H9 (cell line): Measurements from ENCODE around the gene CABCOCO1. TPM values are rescaled to one million over a fixed set of nuclear protein-coding genes. Genes with fewer than 3 reads are reported as not detected.

Experiments
- DNase-seq: peaks from one replicate; pipeline ENCODE4 v3.0.0-alpha.2; 2017
- H2AFZ ChIP-seq: one replicate; pipeline ENCODE4 v1.6.1; 2013; ENCODE audit warnings: mild to moderate bottlenecking, low read length, control low read depth, moderate library complexity
- H2AK5ac ChIP-seq: 2 replicates; pipeline ENCODE4 v1.6.1; 2013; ENCODE audit warnings: low read length, control low read depth, mixed read lengths; ENCODE audit not compliant: insufficient read length
- H2BK120ac ChIP-seq: one replicate; pipeline ENCODE4 v1.6.1; 2013; ENCODE audit warnings: low read depth, mild to moderate bottlenecking, low read length, control low read depth, inconsistent platforms; ENCODE audit not compliant: poor library complexity, severe bottlenecking
- H2BK12ac ChIP-seq: 2 replicates; pipeline ENCODE4 v1.6.1; 2013; ENCODE audit warnings: low read length, control low read depth, mixed read lengths, low read depth; ENCODE audit not compliant: insufficient read length
- H2BK15ac ChIP-seq: 2 replicates; pipeline ENCODE4 v1.6.1; 2013; ENCODE audit warnings: low read depth, low read length, control low read depth
- H2BK20ac ChIP-seq: one replicate; pipeline ENCODE4 v1.6.1; 2013; ENCODE audit warnings: low read depth, mild to moderate bottlenecking, low read length, control low read depth, inconsistent platforms; ENCODE audit not compliant: poor library complexity, severe bottlenecking
- H2BK5ac ChIP-seq: 2 replicates; pipeline ENCODE4 v1.6.1; 2013; ENCODE audit warnings: low read length, control low read depth, mixed read lengths; ENCODE audit not compliant: insufficient read length
- H3K14ac ChIP-seq: 2 replicates; pipeline ENCODE4 v1.6.1; 2013; ENCODE audit warnings: low read length, control low read depth; ENCODE audit not compliant: insufficient read depth
- H3K18ac ChIP-seq: 2 replicates; pipeline ENCODE4 v1.6.1; 2013; ENCODE audit warnings: low read depth, mild to moderate bottlenecking, mixed read lengths, low read length, control low read depth; ENCODE audit not compliant: insufficient read length
- H3K23ac ChIP-seq: 2 replicates; pipeline ENCODE4 v1.6.1; 2013; ENCODE audit warnings: low read length, control low read depth, mixed read lengths, low read depth; ENCODE audit not compliant: insufficient read length
- H3K23me2 ChIP-seq: 2 replicates; pipeline ENCODE4 v1.6.1; 2013; ENCODE audit warnings: low read depth, mild to moderate bottlenecking, mixed read lengths, low read length, control low read depth; ENCODE audit not compliant: insufficient read length, poor library complexity, severe bottlenecking
- H3K27ac ChIP-seq: 2 replicates; pipeline ENCODE4 v1.5.1; 2013; ENCODE audit warnings: low read length, control low read depth, mixed read lengths, low read depth; ENCODE audit not compliant: insufficient read length
- H3K27me3 ChIP-seq: 2 replicates; pipeline ENCODE4 v1.6.1; 2013; ENCODE audit warnings: low read length, control low read depth, inconsistent platforms; ENCODE audit not compliant: insufficient read depth
- H3K4ac ChIP-seq: 2 replicates; pipeline ENCODE4 v1.6.1; 2013; ENCODE audit warnings: low read depth, mild to moderate bottlenecking, control low read depth, inconsistent platforms, low read length, moderate library complexity
- H3K4me1 ChIP-seq: 2 replicates; pipeline ENCODE4 v1.6.1; 2013; ENCODE audit warnings: low read length, control low read depth, inconsistent platforms; ENCODE audit not compliant: insufficient read depth
- H3K4me2 ChIP-seq: 2 replicates; pipeline ENCODE4 v1.6.1; 2013; ENCODE audit warnings: low read length, control low read depth, mixed read lengths; ENCODE audit not compliant: insufficient read length, insufficient read depth
- H3K56ac ChIP-seq: 2 replicates; pipeline ENCODE4 v1.6.1; 2013; ENCODE audit warnings: low read depth, mild to moderate bottlenecking, mixed read lengths, low read length, control low read depth; ENCODE audit not compliant: insufficient read length
- H3K79me1 ChIP-seq: 2 replicates; pipeline ENCODE4 v1.6.1; 2013; ENCODE audit warnings: low read depth, mild to moderate bottlenecking, moderate library complexity, low read length, control low read depth, inconsistent platforms; ENCODE audit not compliant: insufficient read depth, poor library complexity, severe bottlenecking
- H3K79me2 ChIP-seq: 2 replicates; pipeline ENCODE4 v1.6.1; 2013; ENCODE audit warnings: low read length, control low read depth, inconsistent platforms; ENCODE audit not compliant: insufficient read depth
- H3K9ac ChIP-seq: 2 replicates; pipeline ENCODE4 v1.6.1; 2013; ENCODE audit warnings: low read length, control low read depth, mixed read lengths; ENCODE audit not compliant: insufficient read length; ENCODE audit errors: extremely low read depth
- H3K9me3 ChIP-seq: one replicate; pipeline ENCODE4 v1.6.1; 2013; ENCODE audit warnings: low read depth, low read length, inconsistent platforms; ENCODE audit not compliant: control insufficient read depth
- H3T11ph ChIP-seq: one replicate; pipeline ENCODE4 v1.6.1; 2013; ENCODE audit warnings: mild to moderate bottlenecking, low read length, control low read depth, inconsistent platforms
- H4K20me1 ChIP-seq: one replicate; pipeline ENCODE4 v1.6.1; 2013; ENCODE audit not compliant: control insufficient read depth, insufficient read length, insufficient read depth
- H4K5ac ChIP-seq: 2 replicates; pipeline ENCODE4 v1.6.1; 2013; ENCODE audit warnings: low read depth, mild to moderate bottlenecking, mixed read lengths, low read length, control low read depth; ENCODE audit not compliant: insufficient read length
- H4K8ac ChIP-seq: replicated peaks from 2 replicates; pipeline ENCODE4 v1.6.1; 2013; ENCODE audit warnings: low read length, control low read depth, mixed read lengths, low read depth; ENCODE audit not compliant: insufficient read length
- H4K91ac ChIP-seq: 2 replicates; pipeline ENCODE4 v1.6.1; 2013; ENCODE audit warnings: low read depth, mild to moderate bottlenecking, moderate library complexity, mixed read lengths, low read length, control low read depth; ENCODE audit not compliant: insufficient read length
- H3K27ac Mint-ChIP-seq, 3 experiments: 2 replicates in 2 of 3; 3 replicates in 1 of 3; pipeline ENCODE4 v1.8.0; 2020 to 2021; ENCODE audit warnings: mixed read lengths in 3 of 3, mild to moderate bottlenecking in 1 of 3, moderate library complexity in 1 of 3
- H3K27me3 Mint-ChIP-seq: 2 replicates; pipeline ENCODE4 v1.8.0; 2021; ENCODE audit warnings: low read depth, mild to moderate bottlenecking, moderate library complexity, mixed read lengths
- H3K36me3 Mint-ChIP-seq, 3 experiments: 2 replicates in 2 of 3; 3 replicates in 1 of 3; pipeline ENCODE4 v1.8.0; 2020 to 2021; ENCODE audit warnings: low read depth in 3 of 3, mixed read lengths in 3 of 3; ENCODE audit not compliant: insufficient read depth in 1 of 3
- H3K4me1 Mint-ChIP-seq, 2 experiments: 2 replicates each; pipeline ENCODE4 v1.8.0; 2020; ENCODE audit warnings: mixed read lengths in 2 of 2
- H3K4me3 Mint-ChIP-seq, 2 experiments: 2 replicates in 1 of 2; 3 replicates in 1 of 2; pipeline ENCODE4 v1.8.0; 2020 to 2021; ENCODE audit warnings: mild to moderate bottlenecking in 2 of 2, mixed read lengths in 2 of 2, moderate library complexity in 1 of 2
- H3K9me3 Mint-ChIP-seq, 2 experiments: 2 replicates in 1 of 2; 3 replicates in 1 of 2; pipeline ENCODE4 v1.8.0; 2020; ENCODE audit warnings: mild to moderate bottlenecking in 2 of 2, mixed read lengths in 2 of 2, moderate library complexity in 1 of 2
- CTCF ChIP-seq: fragments of 200-600 bp; sonication (generic); conservative IDR thresholded peaks from 3 replicates; pipeline ENCODE4 v1.8.0; 2021; ENCODE audit warnings: antibody characterized with exemption, mild to moderate bottlenecking
- WGBS: extraction: QIAGEN DNeasy Blood & Tissue Kit; methylation state at CpG from one replicate; pipeline ENCODE4 v1.1.7; 2013; ENCODE audit warnings: missing lambda C conversion rate, low lambda C conversion rate, mixed read lengths; ENCODE audit not compliant: insufficient read length; ENCODE audit errors: extremely low coverage; 5-methylcytosine and 5-hydroxymethylcytosine counted together
- total RNA-seq: library from RNA; stranded (reverse); gene quantifications from 2 replicates; pipeline ENCODE4 v1.2.1, GENCODE V29; 2021

CABCOCO1 gene
- total RNA-seq, 1 experiment from 2014 or later = not detected

- Histone ChIP-seq H3K4me2 (no peak overlapping the region), H2AK5ac (no peak overlapping the region), H3K23ac (no peak overlapping the region), H3K79me1 (no peaks in the 10 kb centered on the region), H3K56ac (no peak overlapping the region), H4K91ac (no peak overlapping the region), H2BK120ac (no peak overlapping the region), H3K4me1 (peaks cover under 1% of the 10 kb centered on the region; the same call in 1 of the 2 replicates), H4K20me1 (no peaks in the 10 kb centered on the region), H3K18ac (no peak overlapping the region), H3K79me2 (no peaks in the 10 kb centered on the region), H3K9me3 (no peaks in the 10 kb centered on the region), H3K27ac (no peak overlapping the region), H2BK5ac (no peak overlapping the region), H2BK12ac (no peak overlapping the region), H3K9ac (no peak overlapping the region), H3K4ac (no peak overlapping the region), H3K14ac (no peak overlapping the region), H2AFZ (no peak overlapping the region), H3K23me2 (no peaks in the 10 kb centered on the region), H3T11ph (no peak overlapping the region), H3K27me3 (no peaks in the 10 kb centered on the region), H2BK20ac (no peak overlapping the region), H2BK15ac (no peak overlapping the region), H4K5ac (no peak overlapping the region), H4K8ac (no peak overlapping the region)
- no peak overlapping the region for H3K27ac Mint-ChIP-seq
- H3K4me3 Mint-ChIP-seq = no peak overlapping the region
- DNase-seq = no peak
- no CpG with 5 or more reads among the region's 2 CpGs for WGBS
- no peaks in the 10 kb centered on the region for H3K36me3 Mint-ChIP-seq
- TF ChIP-seq CTCF = no peak
- H3K9me3 Mint-ChIP-seq = no peaks in the 10 kb centered on the region
- H3K4me1 Mint-ChIP-seq = peaks cover 15 to 17% of the 10 kb centered on the region in 2 experiments
- H3K27me3 Mint-ChIP-seq = no peaks in the 10 kb centered on the region
Measured at GRCh38 chr10:61635471-61635870, 27.3 kb upstream of the CABCOCO1 start.
